Fibroblast of the aortic adventitia (primary cell): Measurements from ENCODE around the gene ADCY2. TPM values are rescaled to one million over a fixed set of nuclear protein-coding genes. Genes with fewer than 3 reads are reported as not detected.

ENCODE experiments used
- DNase-seq: peaks from one replicate; pipeline ENCODE4 v3.0.0-alpha.2; 2010; ENCODE audit warnings: low read depth
- H3K4me3 ChIP-seq: 2 replicates; pipeline ENCODE4 v1.5.1; 2011; ENCODE audit warnings: low read depth, mild to moderate bottlenecking, control low read depth, low read length, moderate library complexity
- CTCF ChIP-seq: IDR thresholded peaks from 2 replicates; pipeline ENCODE4 v1.5.1; 2011; ENCODE audit warnings: mild to moderate bottlenecking, low read length, control low read depth, inconsistent platforms; ENCODE audit not compliant: insufficient read depth
- total RNA-seq: library from RNA; depleted of rRNA; stranded (reverse); fragments of >200 nt; gene quantifications from 2 replicates; pipeline ENCODE4 v1.2.3, GENCODE V29; 2012; ENCODE audit warnings: low replicate concordance

Gene ADCY2
- total RNA-seq, 1 donor, result 0.09 TPM

GRCh38 chr5:7367780-7368179 is 28.2 kb upstream of the ADCY2 start:
- TF ChIP-seq CTCF, result no peak
- DNase-seq, result no peak
- no peak overlapping the region for H3K4me3 ChIP-seq

GRCh38 chr5:7372399-7372798 is 23.5 kb upstream of the ADCY2 start:
- no peak overlapping the region for H3K4me3 ChIP-seq
- no peak for TF ChIP-seq CTCF
- no peak for DNase-seq

GRCh38 chr5:7374186-7374585 is 21.8 kb upstream of the ADCY2 start:
- DNase-seq, result no peak
- no peak for TF ChIP-seq CTCF
- no peak overlapping the region for H3K4me3 ChIP-seq

- H3K4me3 ChIP-seq, result no peak overlapping the region
- TF ChIP-seq CTCF, result no peak
- no peak for DNase-seq
Measured at GRCh38 chr5:7375457-7375856, 20.5 kb upstream of the ADCY2 start.

GRCh38 chr5:7376871-7377270 is 19.1 kb upstream of the ADCY2 start:
- no peak for DNase-seq
- no peak overlapping the region for H3K4me3 ChIP-seq
- no peak for TF ChIP-seq CTCF

- no peak overlapping the region for H3K4me3 ChIP-seq
- no peak for TF ChIP-seq CTCF
- no peak for DNase-seq
Measured at GRCh38 chr5:7377761-7378160, 18.2 kb upstream of the ADCY2 start.

- no peak for TF ChIP-seq CTCF
- H3K4me3 ChIP-seq, result no peak overlapping the region
- no peak for DNase-seq
Measured at GRCh38 chr5:7382588-7382987, 13.3 kb upstream of the ADCY2 start.
